GM19463 (cell line): ENCODE measurements around the gene RHOC.

Source experiments
- ATAC-seq: cut with Tn5 transposase; IDR thresholded peaks from one replicate; pipeline ENCODE4 v1.9.1; 2021; ENCODE audit warnings: mild to moderate bottlenecking, moderate library complexity; ENCODE audit not compliant: unreplicated experiment

RHOC gene

GRCh38 chr1:112702420-112703261 is 4.3 kb downstream of the RHOC start:
- ATAC-seq, result no peak

GRCh38 chr1:112702067-112702395 is 4.9 kb downstream of the RHOC start:
- no peak for ATAC-seq

GRCh38 chr1:112701227-112702066 is 5.5 kb downstream of the RHOC start:
- ATAC-seq, result no peak

GRCh38 chr1:112700290-112701226 is 6.4 kb downstream of the RHOC start:
- no peak for ATAC-seq

GRCh38 chr1:112699425-112700144 is 7.3 kb downstream of the RHOC start:
- no peak for ATAC-seq

GRCh38 chr1:112698366-112699310 is 8.3 kb downstream of the RHOC start:
- ATAC-seq, result no peak

- ATAC-seq, result no peak
Observed at GRCh38 chr1:112697781-112698201, 9.1 kb downstream of the RHOC start.

GRCh38 chr1:112696578-112697314 is 10.2 kb downstream of the RHOC start:
- no peak for ATAC-seq

GRCh38 chr1:112695276-112695675 is 11.7 kb downstream of the RHOC start:
- ATAC-seq, result no peak

- no peak for ATAC-seq
Observed at GRCh38 chr1:112694363-112694929, 12.5 kb downstream of the RHOC start.

- no peak for ATAC-seq
Observed at GRCh38 chr1:112693821-112694220, 13.1 kb downstream of the RHOC start.

GRCh38 chr1:112692681-112693080 is 14.2 kb downstream of the RHOC start:
- no peak for ATAC-seq

GRCh38 chr1:112689842-112690237 is 17.1 kb downstream of the RHOC start:
- no peak for ATAC-seq

- no peak for ATAC-seq
Observed at GRCh38 chr1:112689196-112689841, 17.6 kb downstream of the RHOC start.

GRCh38 chr1:112688781-112689193 is 18.1 kb downstream of the RHOC start:
- no peak for ATAC-seq

GRCh38 chr1:112687785-112688496 is 19.0 kb downstream of the RHOC start:
- no peak for ATAC-seq

GRCh38 chr1:112687361-112687760 is 19.6 kb downstream of the RHOC start:
- ATAC-seq, result no peak
